Epithelial cell of proximal tubule (primary cell): ENCODE results near the gene B4GALT2. TPM values are rescaled to one million over a fixed set of nuclear protein-coding genes. Genes with fewer than 3 reads are reported as not detected.

Experiments
- DNase-seq: peaks from one replicate; pipeline ENCODE4 v3.0.0-alpha.2; 2011; ENCODE audit warnings: low read depth
- H3K4me3 ChIP-seq: 2 replicates; pipeline ENCODE4 v1.5.1; 2011; ENCODE audit warnings: low read depth, mild to moderate bottlenecking, low read length
- CTCF ChIP-seq: conservative IDR thresholded peaks from 2 replicates; pipeline ENCODE4 v1.5.1; 2012; ENCODE audit warnings: low read depth, mild to moderate bottlenecking, low read length
- total RNA-seq: library from RNA; depleted of rRNA; stranded (reverse); fragments of >200 nt; gene quantifications from 2 replicates; pipeline ENCODE4 v1.2.3, GENCODE V29; 2015

Gene B4GALT2
- total RNA-seq, 1 donor from 2014 or later, result 69.5 TPM

GRCh38 chr1:43994071-43994470 is 15.1 kb downstream of the B4GALT2 start:
- no peak overlapping the region for H3K4me3 ChIP-seq
- no peak for DNase-seq
- TF ChIP-seq CTCF, result no peak

GRCh38 chr1:43994794-43995790 is 16.1 kb downstream of the B4GALT2 start:
- peak; percentile 39 for TF ChIP-seq CTCF
- no peak overlapping the region for H3K4me3 ChIP-seq
- no peak for DNase-seq

- DNase-seq, result no peak
- H3K4me3 ChIP-seq, result no peak overlapping the region
- no peak for TF ChIP-seq CTCF
Observed at GRCh38 chr1:43995984-43996732, 17.1 kb downstream of the B4GALT2 start.

- TF ChIP-seq CTCF, result no peak
- no peak overlapping the region for H3K4me3 ChIP-seq
- DNase-seq, result no peak
Observed at GRCh38 chr1:43996733-43997115, 17.7 kb downstream of the B4GALT2 start.

GRCh38 chr1:43997295-43997999 is 18.4 kb downstream of the B4GALT2 start:
- no peak for DNase-seq
- no peak overlapping the region for H3K4me3 ChIP-seq
- TF ChIP-seq CTCF, result no peak

GRCh38 chr1:43998000-43998378 is 19.0 kb downstream of the B4GALT2 start:
- no peak overlapping the region for H3K4me3 ChIP-seq
- TF ChIP-seq CTCF, result no peak
- no peak for DNase-seq
